Left forelimb (tissue), 1 donor: ENCODE results near the gene BPIFB6.

ENCODE experiments used
- DNase-seq: peaks from one replicate; pipeline ENCODE4 v3.0.0-alpha.2; 2018; ENCODE audit warnings: low spot score

BPIFB6 gene

DNA sequence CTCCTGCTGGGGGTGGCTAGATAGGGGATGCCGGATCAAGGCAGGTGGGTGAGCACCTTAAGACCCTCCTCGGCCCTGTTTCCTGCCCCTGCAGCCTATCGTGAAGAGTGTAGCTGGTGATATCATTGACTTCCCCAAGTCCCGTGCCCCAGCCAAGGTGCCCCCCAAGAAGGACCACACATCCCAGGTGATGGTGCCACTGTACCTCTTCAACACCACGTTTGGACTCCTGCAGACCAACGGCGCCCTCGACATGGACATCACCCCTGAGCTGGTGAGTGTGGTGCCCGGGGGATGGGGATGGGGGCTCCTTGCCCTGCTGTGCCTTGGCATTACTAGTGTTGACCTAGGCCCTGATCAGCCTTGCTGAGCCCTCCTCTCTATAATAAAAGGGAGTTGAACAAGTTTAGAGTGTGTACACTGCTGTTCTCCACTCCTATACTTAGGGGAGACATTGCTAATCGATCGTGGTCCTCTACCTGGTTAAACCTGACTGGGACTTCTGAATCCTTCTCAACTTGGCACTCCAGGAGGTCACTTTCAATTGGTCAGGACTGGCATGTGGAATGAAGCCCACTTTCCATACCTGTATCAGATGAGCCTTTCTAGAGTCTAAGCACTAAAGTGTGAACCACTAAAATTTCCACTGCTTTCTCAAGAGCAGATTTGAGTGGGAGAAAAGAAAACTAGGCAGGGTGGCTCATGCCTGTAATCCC, 33.3 kb downstream of the BPIFB6 start:
- no peak for DNase-seq

DNA sequence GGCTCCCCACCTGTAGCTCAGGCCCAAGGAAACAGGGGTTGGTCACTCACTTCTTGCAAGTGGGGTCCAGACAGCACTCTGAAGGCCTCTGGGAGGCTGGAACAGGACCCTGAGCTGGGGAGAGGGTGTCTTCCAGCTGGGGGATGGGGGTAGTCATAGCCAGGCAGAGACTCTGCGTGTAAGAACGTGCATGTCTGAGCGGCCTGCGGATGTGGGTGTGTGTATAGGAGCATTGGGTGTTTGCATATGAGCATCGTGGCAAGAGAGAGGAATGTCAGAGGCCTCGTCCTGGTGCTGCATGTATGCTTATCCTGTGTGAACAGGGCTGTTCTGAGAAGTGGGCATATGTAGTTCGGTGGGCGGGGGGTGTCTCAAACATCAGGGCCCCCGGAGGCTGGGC, 34.3 kb downstream of the BPIFB6 start:
- DNase-seq: no peak

DNA sequence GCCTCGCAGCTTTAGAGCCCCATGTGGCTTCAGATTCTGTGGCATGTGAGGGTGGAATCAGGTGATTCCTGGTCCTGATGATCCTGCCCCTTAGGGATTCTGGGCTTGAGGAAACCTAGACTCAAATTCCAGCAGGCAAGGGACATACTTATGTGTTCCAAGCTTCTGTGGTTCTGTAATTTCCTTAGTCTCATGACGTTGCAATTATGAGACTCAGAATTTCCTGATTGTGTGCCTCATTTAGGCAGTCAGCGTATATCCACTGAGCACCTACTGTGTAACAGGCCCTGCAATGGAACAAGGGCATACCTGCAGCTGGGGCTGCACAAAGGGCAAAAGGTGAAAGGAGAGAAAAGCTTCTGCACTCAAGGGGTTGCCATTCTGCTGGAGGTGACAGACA, 36.4 kb downstream of the BPIFB6 start:
- DNase-seq: no peak

DNA sequence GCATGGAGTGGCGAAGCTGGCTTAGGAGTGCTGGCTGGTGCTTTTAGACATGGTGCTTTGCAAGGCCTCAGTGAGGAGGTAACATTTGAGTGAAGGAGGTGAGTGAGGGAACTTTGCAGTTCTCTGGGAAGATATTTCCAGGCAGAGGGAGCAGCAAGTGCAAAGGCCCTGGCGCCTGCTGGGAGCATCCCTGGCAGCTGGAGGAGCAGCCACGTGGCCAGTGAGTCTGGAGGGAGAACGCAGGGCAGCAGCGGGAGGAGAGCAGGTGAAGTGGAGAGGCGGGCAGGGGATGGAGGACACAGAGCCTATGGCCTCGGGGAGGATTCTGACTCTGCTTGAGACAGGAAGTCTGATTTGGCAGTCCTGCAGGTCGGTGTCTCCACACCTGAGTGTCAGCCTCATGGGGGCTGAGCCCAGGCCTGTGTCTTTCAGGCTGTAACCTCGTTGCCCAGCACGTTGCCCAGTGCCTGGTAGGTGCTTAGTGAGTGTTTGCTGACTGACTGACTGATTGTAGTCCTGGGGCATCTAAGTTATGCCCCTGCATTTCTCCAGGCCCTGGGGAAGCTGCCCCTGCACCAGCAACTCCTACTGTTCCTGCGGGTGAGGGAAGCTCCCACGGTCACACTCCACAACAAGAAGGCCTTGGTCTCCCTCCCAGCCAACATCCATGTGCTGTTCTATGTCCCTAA, 36.9 kb downstream of the BPIFB6 start:
- DNase-seq: no peak

DNA sequence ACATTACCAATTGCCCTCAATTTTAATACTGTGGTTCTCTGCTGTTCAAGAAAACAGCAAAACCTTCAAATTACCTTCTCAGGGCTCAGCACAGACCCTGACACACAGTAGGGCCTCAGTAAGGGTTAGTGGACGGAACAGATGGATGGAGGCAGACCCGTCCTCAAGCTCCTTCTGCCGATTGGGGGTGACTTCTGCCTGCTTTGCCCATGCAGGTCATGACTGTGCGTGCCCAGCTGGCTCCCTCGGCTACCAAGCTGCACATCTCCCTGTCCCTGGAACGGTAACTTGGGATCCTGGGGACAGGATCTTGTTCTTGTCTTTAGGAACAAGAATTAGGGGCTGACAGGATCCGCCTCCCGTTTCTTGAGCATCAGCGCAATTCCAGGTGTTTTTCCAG, 38.2 kb downstream of the BPIFB6 start:
- DNase-seq: no peak

DNA sequence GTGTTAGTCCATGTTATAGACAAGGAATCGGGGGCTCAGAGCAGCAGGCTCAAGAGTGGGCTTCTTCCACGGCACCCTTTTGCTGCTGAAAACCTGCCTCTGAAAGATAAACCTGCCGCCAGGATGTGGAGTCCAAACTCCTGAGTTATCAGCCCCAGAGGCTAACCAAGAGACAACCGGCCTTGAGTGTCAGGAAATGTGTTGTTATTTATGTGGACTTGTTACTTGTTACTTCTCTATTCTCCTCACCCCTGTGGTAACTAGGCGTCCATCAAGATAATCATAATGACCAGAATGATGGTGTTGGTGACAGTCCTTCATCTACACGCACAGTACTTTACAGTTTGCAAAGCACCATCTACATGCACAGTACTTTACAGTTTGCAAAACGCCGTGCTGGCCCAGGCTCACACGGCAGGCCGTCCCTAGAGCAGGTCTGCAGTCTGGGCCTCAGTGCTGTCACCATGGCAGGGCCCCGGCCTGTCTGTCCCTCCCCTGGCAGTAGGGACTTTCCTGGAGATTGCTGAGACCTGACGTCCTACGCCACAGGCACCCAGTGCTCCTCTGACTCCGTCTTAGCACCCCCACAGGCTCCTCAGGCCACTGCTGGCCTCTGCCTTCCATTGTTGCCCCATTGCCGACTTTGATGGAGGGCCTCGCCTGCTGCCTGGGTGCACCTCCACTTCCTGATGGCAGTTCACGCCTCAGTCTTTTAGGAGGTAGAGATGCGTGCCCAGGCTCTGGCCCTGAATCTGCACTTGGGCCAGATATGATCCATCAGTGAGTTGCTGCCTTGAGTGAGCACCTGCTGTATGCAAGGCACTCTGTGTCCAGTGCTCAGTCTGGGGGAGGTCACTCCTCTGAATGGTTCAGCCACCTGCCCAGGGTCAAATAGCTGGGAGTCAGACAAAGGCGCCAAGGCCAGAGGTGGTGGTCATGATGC, 38.9 kb downstream of the BPIFB6 start:
- no peak for DNase-seq

DNA sequence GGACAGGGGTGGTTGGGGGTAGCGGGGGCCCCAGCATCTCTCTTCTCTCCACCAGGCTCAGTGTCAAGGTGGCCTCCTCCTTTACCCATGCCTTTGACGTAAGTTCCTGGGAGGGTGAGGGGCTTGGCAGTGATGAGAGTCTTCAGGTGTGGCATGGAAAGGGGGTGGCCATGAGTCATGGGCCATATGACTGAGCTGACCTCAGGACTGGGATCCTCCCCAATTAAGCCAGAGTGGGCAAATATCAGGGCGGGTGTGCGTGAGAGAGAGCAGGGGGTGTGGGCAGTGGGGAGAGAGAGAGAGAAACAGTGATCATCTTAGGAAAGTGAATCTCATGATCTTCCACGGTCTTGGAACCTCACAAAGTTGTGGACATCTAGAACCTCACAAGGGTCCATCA, 39.8 kb downstream of the BPIFB6 start:
- DNase-seq: no peak

DNA sequence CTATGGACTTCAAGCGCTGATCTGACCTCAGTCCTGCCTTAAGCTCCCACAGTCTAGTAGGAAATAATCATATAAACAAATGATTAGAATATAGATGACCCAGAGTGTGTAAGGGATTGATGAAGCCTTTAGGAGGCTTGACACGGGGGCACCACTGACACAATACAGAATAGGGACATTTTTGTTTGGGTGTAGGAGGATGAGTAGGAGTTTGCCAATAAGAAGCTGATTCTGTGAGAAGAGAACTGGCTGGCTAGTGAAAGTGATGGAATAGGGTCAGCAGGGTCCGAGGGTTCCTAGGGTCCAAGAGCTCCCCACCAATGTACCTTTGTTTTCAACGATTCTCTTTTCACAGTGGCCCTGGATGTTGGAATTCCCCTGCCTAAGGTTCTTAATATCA, 40.9 kb downstream of the BPIFB6 start:
- no peak for DNase-seq

DNA sequence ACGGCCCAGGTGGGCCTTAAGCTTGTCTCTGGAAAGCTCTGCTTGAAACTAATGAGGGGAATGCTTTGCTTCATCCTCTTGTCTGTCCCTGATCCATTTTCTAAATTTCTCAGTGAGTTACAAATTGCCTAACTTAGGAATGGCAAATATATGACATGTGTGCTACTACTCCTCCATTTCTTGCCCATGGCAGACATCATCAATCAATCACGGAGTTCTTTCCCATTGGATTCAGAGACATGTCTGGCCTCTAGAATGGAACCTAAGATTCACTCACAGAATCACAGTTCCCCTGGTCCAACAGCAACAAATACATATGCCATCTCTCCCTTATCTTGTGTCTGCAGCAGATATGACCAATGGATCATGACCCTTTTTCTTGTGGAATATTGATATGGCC, 41.4 kb downstream of the BPIFB6 start:
- no peak for DNase-seq

DNA sequence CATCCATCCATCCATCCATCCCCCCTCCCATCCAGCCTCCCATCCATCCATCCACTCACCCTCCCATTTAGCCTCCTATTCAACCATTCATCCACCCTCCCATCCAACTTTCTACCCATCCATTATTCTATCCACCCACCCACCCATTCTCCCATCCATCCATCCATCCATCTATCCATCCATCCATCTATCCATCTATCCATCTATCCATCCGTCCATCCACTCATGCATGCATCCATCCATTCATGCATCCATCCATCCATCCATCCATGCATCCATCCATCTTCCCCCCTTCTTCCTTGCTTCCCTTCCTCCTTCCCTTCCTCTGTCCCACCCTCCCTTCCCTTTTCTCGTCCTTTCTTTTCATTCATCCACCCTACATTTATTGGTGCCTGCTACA, 43.2 kb downstream of the BPIFB6 start:
- no peak for DNase-seq

DNA sequence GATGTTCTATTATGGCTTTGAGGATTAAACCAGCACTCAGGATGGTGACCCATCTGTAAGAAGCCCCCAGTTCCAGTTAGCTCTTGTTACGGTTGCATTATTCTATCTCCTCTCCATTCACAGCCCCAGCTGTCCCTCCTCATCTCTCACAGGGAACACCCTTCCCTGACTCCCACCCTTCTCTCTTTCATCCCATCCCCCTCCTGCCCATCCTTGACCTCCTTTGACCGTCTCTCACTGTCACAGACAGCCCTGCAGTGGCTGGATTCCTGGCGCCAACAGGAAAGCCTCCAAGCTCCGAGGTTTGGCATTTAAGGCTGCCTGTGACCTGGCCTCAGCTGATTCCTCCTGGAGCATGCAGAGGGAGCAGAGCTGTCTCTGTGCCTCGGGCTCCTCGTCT, 43.8 kb downstream of the BPIFB6 start:
- no peak for DNase-seq

DNA sequence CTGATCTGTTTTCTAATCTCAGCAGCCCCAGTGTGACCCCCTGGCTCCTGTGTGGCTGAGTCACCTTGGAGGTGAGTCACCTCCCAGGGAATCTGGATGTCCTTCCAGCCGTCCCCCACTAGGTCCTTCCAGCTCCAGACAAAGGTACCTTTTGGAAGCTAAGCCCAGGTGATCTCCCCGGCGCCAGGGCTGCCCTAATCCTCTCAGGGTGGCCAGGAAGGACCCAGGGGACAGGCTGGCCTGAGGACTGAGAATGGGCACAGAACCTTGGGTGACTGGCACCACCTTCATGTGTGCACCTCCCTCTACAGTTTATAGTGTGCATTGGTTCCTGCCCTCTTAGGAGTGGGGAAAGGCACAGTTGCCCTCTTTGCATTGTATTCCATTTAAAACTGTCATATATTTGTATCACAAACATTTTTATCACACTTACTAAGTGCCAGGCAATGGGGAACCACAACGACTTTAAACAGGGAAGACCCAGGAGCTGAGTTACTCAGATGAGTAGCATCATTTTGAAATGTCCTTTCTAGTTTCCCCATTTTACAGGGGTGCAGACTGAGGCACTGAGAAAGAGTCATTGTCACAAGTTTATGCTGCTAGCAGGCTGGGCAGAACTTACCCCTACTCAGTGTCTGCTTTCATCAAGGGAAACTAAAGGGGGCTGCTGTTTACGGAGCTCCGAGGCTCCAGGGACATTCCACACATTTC, 45.4 kb downstream of the BPIFB6 start:
- DNase-seq: no peak

DNA sequence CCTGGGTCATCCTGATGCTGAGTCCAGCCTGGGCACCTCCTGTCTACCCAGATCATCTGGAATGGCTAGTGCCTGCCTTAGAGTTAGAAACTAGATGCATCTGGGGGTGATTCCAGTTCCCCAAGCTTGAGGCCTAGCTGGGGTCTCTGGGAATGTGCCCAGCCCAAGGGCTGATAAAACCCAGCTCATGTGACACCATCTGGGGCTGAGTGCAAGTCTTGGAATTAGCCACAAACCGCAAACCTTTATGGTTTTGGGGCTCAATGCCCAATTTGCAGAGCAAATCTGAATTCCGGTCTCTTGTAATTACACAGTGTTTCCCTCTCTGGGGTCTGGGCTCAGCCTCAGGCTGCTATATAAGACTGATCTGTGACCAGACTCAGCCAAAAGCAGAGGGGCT, 47.8 kb downstream of the BPIFB6 start, which contains the start of gene BPIFB4:
BPIFB4 (plus strand) TSS at position 385 of the 400 bp plus-strand sequence. CDS start 1,884 bp downstream, outside the sequence.
- DNase-seq: no peak

DNA sequence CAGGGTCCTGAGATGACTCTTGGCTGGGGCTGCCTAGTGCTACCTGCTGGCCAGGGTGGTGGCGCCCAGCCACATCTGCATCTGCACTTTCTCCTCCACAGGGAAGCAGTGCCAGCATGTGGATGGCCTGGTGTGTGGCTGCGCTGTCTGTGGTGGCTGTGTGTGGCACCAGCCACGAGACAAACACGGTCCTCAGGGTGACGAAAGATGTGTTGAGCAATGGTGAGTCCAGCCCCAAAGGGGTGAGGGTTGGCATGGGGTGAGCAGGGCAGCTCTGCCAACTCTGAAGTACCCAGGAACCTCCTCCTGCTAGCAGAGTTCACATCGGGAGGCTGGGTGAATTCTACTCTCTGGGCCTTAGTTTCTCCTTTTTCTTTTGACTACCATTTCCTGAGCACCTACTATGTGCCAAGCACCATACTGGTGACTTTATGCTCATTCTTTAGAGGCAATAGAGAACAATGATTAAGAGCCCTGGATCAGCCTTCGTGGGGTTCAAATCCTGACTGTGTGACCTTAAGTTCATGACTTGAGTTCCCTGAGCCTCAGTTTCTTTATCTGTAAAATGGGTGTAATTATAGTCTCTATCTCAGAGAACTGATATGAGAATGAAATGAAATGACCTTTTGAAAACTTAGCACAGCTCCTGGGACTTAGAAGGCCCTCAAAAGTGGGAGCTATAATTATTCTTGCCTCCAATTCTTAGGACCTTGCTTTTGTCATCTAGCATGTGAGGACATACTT, 50.1 kb downstream of the BPIFB6 start:
- no peak for DNase-seq

DNA sequence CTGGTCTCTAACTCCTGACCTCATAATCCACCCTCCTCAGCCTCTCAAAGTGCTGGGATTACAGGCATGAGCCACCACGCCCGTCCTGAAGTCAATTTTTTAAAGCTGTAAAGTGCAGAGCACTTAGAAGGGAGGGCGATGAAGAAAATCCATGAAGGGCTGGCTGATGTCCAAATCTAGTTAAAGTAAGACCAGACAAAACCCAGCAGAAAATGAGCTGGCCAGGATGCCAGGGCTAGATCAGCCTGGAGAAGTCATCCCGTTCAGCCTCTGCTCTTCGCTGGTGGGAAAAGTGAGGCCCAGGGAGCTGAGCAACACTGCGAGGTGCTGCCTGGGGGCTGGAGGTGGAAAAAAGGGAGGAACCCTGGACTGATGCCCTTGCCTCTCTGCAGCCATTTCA, 51.1 kb downstream of the BPIFB6 start:
- no peak for DNase-seq

DNA sequence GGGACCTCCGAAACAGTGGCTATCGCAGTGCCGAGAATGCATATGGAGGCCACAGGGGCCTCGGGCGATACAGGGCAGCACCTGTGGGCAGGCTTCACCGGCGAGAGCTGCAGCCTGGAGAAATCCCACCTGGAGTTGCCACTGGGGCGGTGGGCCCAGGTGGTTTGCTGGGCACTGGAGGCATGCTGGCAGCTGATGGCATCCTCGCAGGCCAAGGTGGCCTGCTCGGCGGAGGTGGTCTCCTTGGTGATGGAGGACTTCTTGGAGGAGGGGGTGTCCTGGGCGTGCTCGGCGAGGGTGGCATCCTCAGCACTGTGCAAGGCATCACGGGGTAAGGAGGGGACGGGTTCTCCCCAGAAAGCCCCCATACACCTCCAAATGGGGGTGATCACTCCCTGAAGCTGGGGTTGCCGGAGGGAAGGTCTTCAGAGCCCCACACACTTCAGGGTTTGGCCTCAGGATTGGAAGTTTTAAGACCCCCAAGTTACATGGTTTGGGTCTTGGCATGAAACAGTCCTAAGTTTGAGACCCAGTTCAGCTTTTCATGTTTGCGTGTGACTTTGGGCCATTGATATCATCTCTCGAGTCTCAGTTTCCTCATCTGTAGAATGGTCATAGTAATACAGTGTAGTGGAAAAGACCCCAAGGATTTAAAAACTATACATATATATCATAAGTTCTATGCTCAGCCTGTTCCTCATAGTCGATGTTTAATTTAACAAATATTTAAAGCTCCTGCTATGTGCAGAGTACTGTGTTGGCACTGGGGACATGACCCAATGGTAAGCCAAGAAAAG, 52.3 kb downstream of the BPIFB6 start:
- DNase-seq: no peak

DNA sequence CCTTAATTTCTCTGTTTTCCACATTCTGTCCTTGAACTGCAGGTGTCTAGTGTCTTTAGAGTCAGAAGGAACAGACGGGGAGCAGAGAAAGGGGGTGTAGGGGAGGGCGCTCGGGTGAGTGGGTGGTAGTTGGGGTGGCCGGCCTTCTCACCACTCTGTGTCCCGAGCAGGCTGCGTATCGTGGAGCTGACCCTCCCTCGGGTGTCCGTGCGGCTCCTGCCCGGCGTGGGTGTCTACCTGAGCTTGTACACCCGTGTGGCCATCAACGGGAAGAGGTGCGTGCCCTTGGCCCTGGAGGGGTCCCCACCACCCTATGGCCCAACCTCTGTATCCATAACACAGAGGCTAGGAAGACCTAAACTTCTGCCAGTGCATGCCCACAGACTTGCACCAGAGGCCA, 53.3 kb downstream of the BPIFB6 start:
- DNase-seq: no peak

DNA sequence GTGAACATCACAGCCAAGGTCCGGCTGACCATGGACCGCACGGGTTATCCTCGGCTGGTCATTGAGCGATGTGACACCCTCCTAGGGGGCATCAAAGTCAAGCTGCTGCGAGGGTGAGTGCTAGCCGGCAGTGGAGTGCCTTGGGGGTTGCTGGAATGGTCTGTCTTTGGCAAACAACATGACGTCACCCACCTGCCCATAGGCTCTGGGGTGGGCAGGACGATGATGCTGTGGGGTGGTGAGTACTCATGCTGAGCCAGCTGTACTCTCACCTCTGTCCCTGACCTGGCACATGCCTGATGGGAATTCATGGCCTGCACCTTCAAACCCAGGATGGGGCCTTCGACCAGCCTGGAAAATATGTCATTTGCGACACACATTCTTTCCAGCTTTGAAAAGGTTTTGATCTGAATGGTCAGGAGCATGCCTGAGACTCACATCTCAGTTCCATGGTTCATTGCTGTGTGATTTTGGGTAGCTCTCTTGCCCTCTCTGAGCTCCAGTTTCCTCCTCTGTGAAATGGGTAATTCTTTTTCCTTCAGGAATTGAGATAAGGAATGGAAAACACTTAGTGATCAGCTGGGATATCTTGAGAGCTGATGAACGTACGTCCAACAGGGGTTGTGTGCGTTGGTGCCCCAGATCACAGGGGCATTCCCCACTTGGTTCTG, 54.7 kb downstream of the BPIFB6 start:
- no peak for DNase-seq

DNA sequence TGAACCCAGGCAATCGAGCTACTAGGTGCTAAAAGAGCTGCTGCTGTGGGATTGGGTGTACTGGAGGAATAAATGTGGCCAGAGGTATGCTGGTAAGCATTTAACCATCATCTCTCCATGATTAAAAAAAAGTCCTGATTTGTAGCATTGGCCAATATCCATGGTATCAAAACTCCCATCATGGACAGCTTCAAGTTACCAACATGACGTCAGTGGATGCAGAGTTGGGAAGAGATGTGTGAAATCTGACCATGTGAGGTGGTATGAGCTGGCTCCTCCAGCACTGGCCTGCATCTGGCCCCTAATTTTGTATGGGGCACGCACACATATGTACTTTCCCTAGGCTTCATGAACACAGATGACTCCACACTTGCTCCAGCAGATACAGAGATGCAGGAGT, 59.7 kb downstream of the BPIFB6 start:
- DNase-seq: no peak

DNA sequence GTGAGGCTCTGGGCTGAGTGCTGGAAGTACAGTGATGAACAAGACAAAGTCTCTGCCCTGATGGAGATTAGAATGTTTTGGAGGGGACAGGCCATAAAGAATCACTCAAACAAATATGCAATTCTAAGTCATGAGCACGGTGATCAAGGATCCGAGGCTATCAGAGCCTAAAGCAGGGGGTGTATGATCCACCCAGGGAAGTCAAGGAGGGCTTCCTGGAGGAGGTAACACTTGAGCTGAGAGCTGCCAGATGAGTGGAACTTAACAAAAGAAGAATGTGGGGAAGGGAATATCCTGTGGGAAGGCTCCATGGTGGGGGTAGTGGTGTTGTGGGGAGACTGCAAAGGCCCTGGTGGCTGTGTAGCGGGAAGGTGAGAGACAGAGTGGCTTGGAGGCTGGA, 60.2 kb downstream of the BPIFB6 start:
- no peak for DNase-seq
